PC-3 (cell line): ENCODE results near the gene ESYT2.

Experiments used
- CTCF ChIP-seq: fragments of 300-600 bp; sonication (generic); conservative IDR thresholded peaks from 2 replicates; pipeline ENCODE4 v1.5.1; 2017; ENCODE audit warnings: antibody characterized with exemption, low read depth, mild to moderate bottlenecking, low read length
- EZH2 ChIP-seq: fragments of 300-600 bp; sonication (generic); IDR thresholded peaks from one replicate; pipeline ENCODE4 v1.6.1; 2017; ENCODE audit warnings: antibody characterized with exemption, mild to moderate bottlenecking, low read length; ENCODE audit not compliant: unreplicated experiment
- EZH2phosphoT487 ChIP-seq: fragments of 300-600 bp; sonication (generic); IDR thresholded peaks from 2 replicates; pipeline ENCODE4 v1.6.1; 2018; ENCODE audit warnings: mild to moderate bottlenecking, antibody characterized with exemption, low read length, borderline replicate concordance

- TF ChIP-seq CTCF = no peak
- no peak for TF ChIP-seq EZH2
- no peak for TF ChIP-seq EZH2phosphoT487
Observed at GRCh38 chr7:158869876-158870275, 40.6 kb upstream of the ESYT2 start.
